A673 (cell line): Measurements from ENCODE around the gene AUP1.

Experiments
- CTCF ChIP-seq: fragments of 300-800, 200-600 bp; sonication (generic); conservative IDR thresholded peaks from 2 replicates; pipeline ENCODE4 v1.5.1; 2017; ENCODE audit warnings: low read depth, mild to moderate bottlenecking, antibody characterized with exemption, low read length, moderate library complexity, mixed read lengths
- EZH2 ChIP-seq: fragments of 200-600 bp; sonication (generic); IDR thresholded peaks from 2 replicates; pipeline ENCODE4 v1.6.1; 2017; ENCODE audit warnings: borderline replicate concordance, low read depth, mild to moderate bottlenecking, mixed read lengths, antibody characterized with exemption, low read length; ENCODE audit not compliant: poor library complexity, severe bottlenecking

- TF ChIP-seq CTCF = no peak
- TF ChIP-seq EZH2 = no peak
Observed at GRCh38 chr2:74554820-74555531, 25.5 kb upstream of the AUP1 start.
